ENCODE results near the gene MYL10.

MYL10 gene

GRCh38 chr7:101572156-101572555 is 56.9 kb downstream of the MYL10 start:
- Histone ChIP-seq H3K79me2 (no peaks in the 10 kb centered on the region), H2AFZ (no peak overlapping the region), H3K9me3 (ENCODE audit: control insufficient read depth, low read length) (no peaks in the 10 kb centered on the region), H3K4me2 (ENCODE audit: low read length) (no peak overlapping the region), H3K4me3 (ENCODE audit: low read depth, low read length) (no peak overlapping the region), H3K4me1 (no peaks in the 10 kb centered on the region), H3K27ac (no peak overlapping the region), H3K27me3 (ENCODE audit: control insufficient read depth, insufficient read depth, low read length) (no peaks in the 10 kb centered on the region), H3K9ac (no peak overlapping the region), H3K36me3 (ENCODE audit: control insufficient read depth, insufficient read depth, low read length) (no peaks in the 10 kb centered on the region)
- TF ChIP-seq CTCF (IDR thresholded peaks at IDR 0.05) = no peak

DNA sequence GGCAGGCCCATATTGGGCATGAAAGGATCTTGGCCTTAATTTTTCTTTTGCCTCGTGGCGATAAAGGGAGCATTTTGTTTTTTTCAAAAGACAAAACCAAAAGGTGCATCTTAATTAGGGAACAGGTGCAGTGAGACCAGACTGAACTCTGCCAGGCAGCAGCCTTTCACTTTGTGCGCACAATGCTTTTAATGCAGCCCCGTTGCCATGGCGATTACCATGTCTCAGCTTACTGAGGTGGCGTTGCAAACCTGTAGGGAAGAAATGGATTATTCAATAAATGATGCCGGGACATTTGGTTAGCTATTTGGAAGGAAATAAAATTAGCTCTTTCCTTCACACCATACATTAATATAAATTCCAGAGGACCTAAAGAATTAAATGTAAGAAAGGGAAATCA is 61.9 kb downstream of the MYL10 start:
- H3K27ac ChIP-seq = no peak overlapping the region
- no peak overlapping the region for H3K9ac ChIP-seq
- H3K79me2 ChIP-seq = no peaks in the 10 kb centered on the region
- no peak overlapping the region for H2AFZ ChIP-seq
- H3K4me1 ChIP-seq = no peaks in the 10 kb centered on the region
- no peak for TF ChIP-seq CTCF (IDR thresholded peaks at IDR 0.05)
- no peaks in the 10 kb centered on the region for H3K9me3 ChIP-seq (ENCODE audit: control insufficient read depth, low read length)
- H3K4me3 ChIP-seq (ENCODE audit: low read depth, low read length) = no peak overlapping the region
- no peak overlapping the region for H3K4me2 ChIP-seq (ENCODE audit: low read length)
- no peaks in the 10 kb centered on the region for H3K27me3 ChIP-seq (ENCODE audit: control insufficient read depth, insufficient read depth, low read length)
- no peaks in the 10 kb centered on the region for H3K36me3 ChIP-seq (ENCODE audit: control insufficient read depth, insufficient read depth, low read length)

GRCh38 chr7:101565601-101566209 is 63.4 kb downstream of the MYL10 start:
- no peak overlapping the region for H3K27ac ChIP-seq
- no peak overlapping the region for H3K4me3 ChIP-seq (ENCODE audit: low read depth, low read length)
- H3K9ac ChIP-seq = no peak overlapping the region
- no peak for TF ChIP-seq CTCF (IDR thresholded peaks at IDR 0.05)
- no peaks in the 10 kb centered on the region for H3K27me3 ChIP-seq (ENCODE audit: control insufficient read depth, insufficient read depth, low read length)
- no peak overlapping the region for H2AFZ ChIP-seq
- H3K4me1 ChIP-seq = no peaks in the 10 kb centered on the region
- H3K36me3 ChIP-seq (ENCODE audit: control insufficient read depth, insufficient read depth, low read length) = no peaks in the 10 kb centered on the region
- H3K4me2 ChIP-seq (ENCODE audit: low read length) = no peak overlapping the region
- no peaks in the 10 kb centered on the region for H3K79me2 ChIP-seq
- H3K9me3 ChIP-seq (ENCODE audit: control insufficient read depth, low read length) = no peaks in the 10 kb centered on the region

- Histone ChIP-seq H2AFZ (no peak overlapping the region), H3K4me2 (ENCODE audit: low read length) (no peak overlapping the region), H3K4me3 (ENCODE audit: low read depth, low read length) (no peak overlapping the region), H3K9ac (no peak overlapping the region), H3K79me2 (no peaks in the 10 kb centered on the region), H3K4me1 (no peaks in the 10 kb centered on the region), H3K27me3 (ENCODE audit: control insufficient read depth, insufficient read depth, low read length) (no peaks in the 10 kb centered on the region), H3K9me3 (ENCODE audit: control insufficient read depth, low read length) (no peaks in the 10 kb centered on the region), H3K27ac (no peak overlapping the region), H3K36me3 (ENCODE audit: control insufficient read depth, insufficient read depth, low read length) (no peaks in the 10 kb centered on the region)
- TF ChIP-seq CTCF (IDR thresholded peaks at IDR 0.05) = no peak
Measured at GRCh38 chr7:101564778-101565211, 64.3 kb downstream of the MYL10 start.

Measured in parathyroid adenoma (tissue), 2 donors.